Measurements from ENCODE around the gene KCTD5.
"Not testable (repeated sequence)": the region's sequence is repeated elsewhere in the genome, so short reads cannot be mapped to it uniquely, and the experiment has no call there.

GRCh38 chr16:2666671-2667070, 15.7 kb upstream of the KCTD5 start:
- not testable (repeated sequence) for TF ChIP-seq CTCF (IDR thresholded peaks at IDR 0.05; ENCODE audit: insufficient read depth, low read length, poor library complexity, severe bottlenecking); EZH2phosphoT487 (conservative IDR thresholded peaks at IDR 0.05; ENCODE audit: low read length)

Data from SU-DHL-6 (cell line).